BE2C (cell line): Measurements from ENCODE around the gene FBXO31.

Experiments used
- DNase-seq: peaks from one replicate; pipeline ENCODE4 v3.0.0-alpha.2; 2020
- H3K27me3 ChIP-seq: fragments of 250-450 bp; sonication (Bioruptor Pico); 2 replicates; pipeline ENCODE4 v1.5.1; 2020; ENCODE audit warnings: mild to moderate bottlenecking
- H3K36me3 ChIP-seq: fragments of 250-450 bp; sonication (Bioruptor Pico); 2 replicates; pipeline ENCODE4 v1.5.1; 2020; ENCODE audit warnings: mild to moderate bottlenecking
- H3K4me1 ChIP-seq: fragments of 250-450 bp; sonication (Bioruptor Pico); 2 replicates; pipeline ENCODE4 v1.5.1; 2020
- H3K4me3 ChIP-seq: 2 replicates; pipeline ENCODE4 v1.5.1; 2011; ENCODE audit warnings: low read depth, low read length
- H3K9me3 ChIP-seq: fragments of 250-450 bp; sonication (Bioruptor Pico); 2 replicates; pipeline ENCODE4 v1.5.1; 2020
- TF ChIP-seq, protein P1 (sequence below): IDR thresholded peaks from 2 replicates; pipeline ENCODE4 v1.5.1; 2012; ENCODE audit warnings: mild to moderate bottlenecking, low read depth, low read length

FBXO31 gene

DNA sequence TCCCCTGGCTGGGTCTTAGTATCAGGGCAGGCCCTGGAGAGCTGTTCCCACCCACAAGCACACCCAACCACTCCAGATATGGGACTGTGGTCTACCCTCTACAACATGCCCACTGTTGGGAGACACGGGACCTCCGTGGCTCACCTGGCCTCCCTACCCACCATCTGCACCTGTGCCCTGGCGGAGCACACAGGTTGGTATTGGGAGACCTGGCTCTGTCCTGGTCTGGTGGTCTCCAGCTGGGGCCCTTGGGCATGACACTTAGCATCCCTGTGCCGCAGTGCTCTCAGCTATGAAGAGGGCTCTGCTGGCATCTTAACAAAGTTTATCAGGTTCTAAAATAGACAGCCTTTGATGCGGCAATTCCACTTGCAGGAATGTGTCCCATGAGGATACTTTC is 72.2 kb downstream of the FBXO31 start:
- TF ChIP-seq, protein P1, sequence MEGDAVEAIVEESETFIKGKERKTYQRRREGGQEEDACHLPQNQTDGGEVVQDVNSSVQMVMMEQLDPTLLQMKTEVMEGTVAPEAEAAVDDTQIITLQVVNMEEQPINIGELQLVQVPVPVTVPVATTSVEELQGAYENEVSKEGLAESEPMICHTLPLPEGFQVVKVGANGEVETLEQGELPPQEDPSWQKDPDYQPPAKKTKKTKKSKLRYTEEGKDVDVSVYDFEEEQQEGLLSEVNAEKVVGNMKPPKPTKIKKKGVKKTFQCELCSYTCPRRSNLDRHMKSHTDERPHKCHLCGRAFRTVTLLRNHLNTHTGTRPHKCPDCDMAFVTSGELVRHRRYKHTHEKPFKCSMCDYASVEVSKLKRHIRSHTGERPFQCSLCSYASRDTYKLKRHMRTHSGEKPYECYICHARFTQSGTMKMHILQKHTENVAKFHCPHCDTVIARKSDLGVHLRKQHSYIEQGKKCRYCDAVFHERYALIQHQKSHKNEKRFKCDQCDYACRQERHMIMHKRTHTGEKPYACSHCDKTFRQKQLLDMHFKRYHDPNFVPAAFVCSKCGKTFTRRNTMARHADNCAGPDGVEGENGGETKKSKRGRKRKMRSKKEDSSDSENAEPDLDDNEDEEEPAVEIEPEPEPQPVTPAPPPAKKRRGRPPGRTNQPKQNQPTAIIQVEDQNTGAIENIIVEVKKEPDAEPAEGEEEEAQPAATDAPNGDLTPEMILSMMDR = no peak
- Histone ChIP-seq H3K4me3 (no peak overlapping the region), H3K36me3 (no peaks in the 10 kb centered on the region), H3K4me1 (no peaks in the 10 kb centered on the region), H3K27me3 (no peaks in the 10 kb centered on the region), H3K9me3 (no peaks in the 10 kb centered on the region; the same call in 1 of the 2 replicates)
- DNase-seq = no peak

DNA sequence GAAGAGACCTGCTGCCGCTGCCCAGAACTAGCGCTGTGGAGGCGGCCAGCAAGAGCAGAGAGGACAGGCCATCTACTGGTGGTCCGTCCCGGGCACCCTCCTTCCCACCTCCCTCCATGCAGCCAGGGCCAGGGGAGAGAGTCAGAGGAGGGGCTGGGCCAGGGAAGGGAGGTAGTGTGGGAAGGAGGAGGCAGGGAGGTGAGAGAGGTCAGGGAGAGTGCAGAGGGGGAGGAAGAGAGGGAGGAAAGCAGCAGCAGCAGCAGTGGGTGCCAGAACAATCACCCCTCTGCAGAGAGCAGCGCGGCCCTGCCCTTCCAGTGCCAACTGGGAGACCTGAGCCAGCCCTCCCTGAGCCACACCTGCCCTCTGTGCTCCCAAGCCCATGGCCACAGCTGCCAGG is 73.0 kb downstream of the FBXO31 start:
- no peaks in the 10 kb centered on the region for H3K9me3 ChIP-seq
- no peak overlapping the region for H3K4me3 ChIP-seq
- H3K4me1 ChIP-seq = no peaks in the 10 kb centered on the region
- TF ChIP-seq, protein P1 = no peak
- no peaks in the 10 kb centered on the region for H3K36me3 ChIP-seq
- no peaks in the 10 kb centered on the region for H3K27me3 ChIP-seq
- no peak for DNase-seq

DNA sequence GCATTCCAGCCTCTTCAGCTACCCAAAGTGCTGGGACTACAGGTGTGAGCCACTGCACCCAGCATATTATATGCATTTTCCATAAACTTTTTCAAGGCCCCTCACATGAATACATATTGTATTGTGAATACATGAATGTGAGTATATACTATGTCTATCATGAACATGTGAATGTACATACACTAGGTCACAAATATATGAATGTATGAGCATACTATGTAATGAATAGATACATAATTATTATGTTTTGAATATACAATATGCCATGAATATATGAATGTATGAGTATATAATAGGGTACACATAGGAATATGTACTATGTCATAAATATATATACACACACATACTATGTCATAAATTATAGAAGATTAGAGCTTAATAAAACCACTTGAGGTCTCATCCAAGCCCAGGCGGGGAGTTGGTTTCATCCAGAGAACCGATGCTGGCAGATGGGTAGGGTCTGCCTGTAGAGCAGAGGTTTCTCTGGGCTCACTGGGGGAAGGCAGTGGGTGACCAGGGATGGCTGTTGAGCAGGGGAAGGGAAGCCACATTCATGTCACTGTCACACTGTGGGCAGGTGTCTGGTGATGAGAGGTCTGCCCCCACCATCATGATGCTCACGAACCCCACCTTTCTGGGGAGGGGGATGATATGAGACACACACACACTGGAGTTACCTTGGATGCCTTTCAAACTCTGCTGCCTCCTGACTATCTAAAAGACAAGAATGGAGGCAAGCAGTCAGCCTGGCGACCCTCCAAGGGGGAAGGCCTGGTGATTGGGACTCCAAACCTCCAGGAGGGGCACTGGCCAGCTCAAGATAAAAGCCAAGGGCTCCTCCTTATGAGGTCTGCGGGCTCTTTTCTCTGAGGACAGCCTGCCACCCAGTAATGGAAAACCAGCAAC is 73.7 kb downstream of the FBXO31 start:
- TF ChIP-seq, protein P1 = no peak
- Histone ChIP-seq H3K36me3 (no peaks in the 10 kb centered on the region), H3K9me3 (no peaks in the 10 kb centered on the region), H3K4me1 (no peaks in the 10 kb centered on the region), H3K27me3 (no peaks in the 10 kb centered on the region), H3K4me3 (no peak overlapping the region)
- DNase-seq = no peak

DNA sequence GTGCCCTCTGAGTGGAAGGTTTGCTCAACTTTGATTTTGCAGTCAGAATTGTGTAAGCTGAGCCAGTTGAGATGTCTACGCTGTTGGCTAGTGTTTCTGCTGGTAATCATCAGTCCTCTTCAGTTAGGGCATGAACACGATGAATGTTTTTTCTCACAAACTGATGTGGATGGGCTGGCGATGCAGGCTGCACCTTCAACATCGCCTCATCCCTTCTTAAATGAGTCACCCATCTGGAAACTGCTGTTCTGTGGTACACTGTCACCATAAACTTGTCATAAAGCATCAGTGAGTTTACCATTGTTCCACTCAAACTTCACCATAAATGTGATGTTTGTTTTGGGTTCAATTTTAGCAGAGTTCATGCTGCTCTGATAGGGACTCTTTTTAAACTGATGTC is 74.8 kb downstream of the FBXO31 start:
- TF ChIP-seq, protein P1 = no peak
- Histone ChIP-seq H3K4me3 (no peak overlapping the region), H3K27me3 (no peaks in the 10 kb centered on the region), H3K4me1 (no peaks in the 10 kb centered on the region), H3K36me3 (no peaks in the 10 kb centered on the region), H3K9me3 (no peaks in the 10 kb centered on the region)
- DNase-seq = no peak

DNA sequence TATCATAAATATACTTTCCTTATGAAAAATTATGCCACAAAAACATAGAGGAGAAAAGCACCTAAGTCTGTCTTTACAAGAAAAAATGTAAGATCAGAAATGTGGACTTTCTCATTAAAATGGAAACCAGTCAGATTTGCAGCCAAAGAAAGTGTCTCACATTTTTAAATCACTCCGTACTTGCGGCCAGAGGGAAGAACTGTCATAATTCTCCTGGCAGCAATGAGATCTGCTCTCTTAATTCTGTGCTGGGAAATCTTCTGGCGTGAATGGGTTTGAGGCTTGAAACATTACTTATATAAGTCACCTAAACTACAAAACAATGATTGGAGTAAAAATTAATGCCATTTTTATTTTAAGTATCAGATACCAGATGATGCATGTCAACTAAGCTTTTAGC is 77.1 kb downstream of the FBXO31 start:
- no peaks in the 10 kb centered on the region for H3K27me3 ChIP-seq
- no peak for DNase-seq
- H3K9me3 ChIP-seq = no peaks in the 10 kb centered on the region
- H3K36me3 ChIP-seq = no peaks in the 10 kb centered on the region
- H3K4me3 ChIP-seq = peak overlapping the region; percentile 37
- TF ChIP-seq, protein P1 = no peak
- no peaks in the 10 kb centered on the region for H3K4me1 ChIP-seq

DNA sequence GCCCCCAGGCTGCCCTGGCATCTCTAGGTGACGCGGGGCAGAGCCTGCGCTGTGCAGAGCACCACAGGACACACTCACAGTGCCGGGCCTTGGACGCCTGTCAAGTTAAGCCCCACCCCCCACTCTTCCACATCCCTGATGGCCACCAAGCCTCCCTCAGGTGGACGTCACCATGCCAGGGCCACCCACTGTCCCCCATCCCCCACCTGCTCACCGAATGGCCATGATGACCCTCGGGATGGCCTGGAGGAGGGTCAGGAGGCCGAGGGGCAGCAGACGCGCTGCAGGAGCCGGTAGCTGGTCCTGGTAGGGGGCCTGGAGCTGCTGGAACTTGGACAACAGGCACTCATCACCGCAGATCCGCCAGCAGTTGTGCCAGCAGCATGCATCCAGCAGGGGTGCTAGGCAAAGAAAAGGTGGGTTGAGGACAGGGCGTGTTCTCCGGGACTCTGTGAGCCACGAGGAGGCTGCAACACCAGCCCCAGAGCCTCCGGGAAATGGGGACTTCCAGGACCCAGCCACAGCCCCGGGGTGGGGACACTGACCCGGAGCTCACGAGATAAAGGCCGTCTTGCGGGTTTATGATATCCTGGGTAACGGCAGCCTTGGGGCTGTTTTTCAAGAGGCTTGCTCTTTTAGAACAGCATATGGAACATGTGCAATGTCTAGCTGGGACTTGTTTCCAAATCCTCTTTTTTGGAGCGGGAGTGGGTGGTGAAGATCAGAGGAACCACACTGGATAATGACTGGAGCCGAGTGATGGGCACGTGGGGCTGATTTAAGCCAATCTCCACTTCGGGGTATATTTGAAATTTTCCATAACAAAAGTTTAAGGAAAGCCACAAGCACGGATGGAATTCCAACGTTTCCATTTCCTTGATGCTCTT is 77.8 kb downstream of the FBXO31 start:
- H3K4me3 ChIP-seq = peak overlapping the region; percentile 37
- peak; percentile 66 for DNase-seq
- H3K4me1 ChIP-seq = no peaks in the 10 kb centered on the region

More for the DNA sequence above, 77.8 kb downstream of the FBXO31 start:
- no peaks in the 10 kb centered on the region for H3K9me3 ChIP-seq
- TF ChIP-seq, protein P1 = peak; percentile 54
- H3K27me3 ChIP-seq = no peaks in the 10 kb centered on the region
- no peaks in the 10 kb centered on the region for H3K36me3 ChIP-seq
